Heart left ventricle (tissue), 13 donors: Measurements from ENCODE around the gene TSC1.

Experiments used
- CTCF ChIP-seq, 12 donors: fragments of 200-600 bp; sonication (generic) in 4 of 12; IDR thresholded peaks; one replicate each; pipeline versions ENCODE4 v1.5.0 to v1.8.0; 2018 to 2022; ENCODE audit warnings: antibody characterized with exemption in 12 of 12, mild to moderate bottlenecking in 5 of 12
- POLR2A ChIP-seq, 2 donors: fragments of 450-650 bp; IDR thresholded peaks; one replicate each; pipeline ENCODE4 v1.6.1; 2017; ENCODE audit warnings: antibody characterized with exemption in 2 of 2, mild to moderate bottlenecking in 2 of 2, moderate library complexity in 2 of 2
- donor health status: ischemic (EF 13 %, LVEDD 7.1; RV severe dilation, severe dysfunction).
- donor health status: DM: no; HTN: yes; CAD: no.
- donor health status: DM: no; HTN: no; CAD: no.
- donor health status: ischemic (EF 25% LVEDD 6.9; RV normal size, moderate dysfunction).
- donor health status: ischemic (EF 25% LVEDD 5.7; RV mildly dilated, moderate dysfunction).
- donor health status: ischemic (EF 35%, LVEDD 5.7; RV mildly dilated, moderate dysfunction).
- donor health status: nonischemic (EF 11% LVEDD 7.7; RV severe dilation, severe dysfunction).
- donor health status: DM: yes; HTN: yes; CAD: no.
- donor health status: PGD.
- donor health status: ischemic (EF 29% LVEDD 5.4; RV normal size, mild dysfunction).
- donor health status: nonischemic (EF 23%, LVEDD 6.1; RV moderate dilation, normal function).

- no peak for TF ChIP-seq CTCF (IDR thresholded peaks at IDR 0.05)
- no peak for TF ChIP-seq POLR2A (IDR thresholded peaks at IDR 0.05)
Observed at GRCh38 chr9:132919614-132920268, 24.7 kb downstream of the TSC1 start.
